ENCODE results near the gene ATP11B.

Gene ATP11B

GRCh38 chr3:182785142-182785541, 8.2 kb upstream of the ATP11B start:
- no peak overlapping the region for H3K27ac ChIP-seq (ENCODE audit: low read depth, low read length)
- no peak for TF ChIP-seq CTCF (IDR thresholded peaks at IDR 0.05; ENCODE audit: low read depth, low read length, poor library complexity, severe bottlenecking)
- no peak for TF ChIP-seq EZH2phosphoT487 (IDR thresholded peaks at IDR 0.05; ENCODE audit: borderline replicate concordance, low read length)
- H3K36me3 ChIP-seq (ENCODE audit: control insufficient read depth, low read length), result no peaks in the 10 kb centered on the region
- no peaks in the 10 kb centered on the region for H4K20me1 ChIP-seq (ENCODE audit: control insufficient read depth, insufficient read depth, low read depth, low read length)
- no peak overlapping the region for H3K4me3 ChIP-seq (ENCODE audit: low read length)
- peaks cover 5% of the 10 kb centered on the region; the same call in 1 of the 2 replicates for H3K27me3 ChIP-seq (ENCODE audit: control insufficient read depth, low read length)
- no peaks in the 10 kb centered on the region for H3K9me2 ChIP-seq (replicated peaks; ENCODE audit: control insufficient read depth, low read length)
- peaks cover 26% of the 10 kb centered on the region for H3K4me1 ChIP-seq (ENCODE audit: control insufficient read depth, low read length)
- H3K9me3 ChIP-seq (ENCODE audit: control insufficient read depth, insufficient read depth, low read length), result no peaks in the 10 kb centered on the region
- H3F3A ChIP-seq (ENCODE audit: control insufficient read depth, insufficient read depth), result peaks cover 12% of the 10 kb centered on the region
- H3K79me2 ChIP-seq (ENCODE audit: control insufficient read depth, low read length), result no peaks in the 10 kb centered on the region
- H3K4me2 ChIP-seq (ENCODE audit: low read length), result no peak overlapping the region

- H3F3A ChIP-seq (ENCODE audit: control insufficient read depth, insufficient read depth), result peaks cover 12% of the 10 kb centered on the region
- no peak overlapping the region for H3K4me2 ChIP-seq (ENCODE audit: low read length)
- peaks cover 28% of the 10 kb centered on the region for H3K4me1 ChIP-seq (ENCODE audit: control insufficient read depth, low read length)
- H4K20me1 ChIP-seq (ENCODE audit: control insufficient read depth, insufficient read depth, low read depth, low read length), result no peaks in the 10 kb centered on the region
- no peaks in the 10 kb centered on the region for H3K9me3 ChIP-seq (ENCODE audit: control insufficient read depth, insufficient read depth, low read length)
- H3K36me3 ChIP-seq (ENCODE audit: control insufficient read depth, low read length), result no peaks in the 10 kb centered on the region
- no peaks in the 10 kb centered on the region for H3K9me2 ChIP-seq (replicated peaks; ENCODE audit: control insufficient read depth, low read length)
- H3K27me3 ChIP-seq (ENCODE audit: control insufficient read depth, low read length), result peaks cover 5% of the 10 kb centered on the region; the same call in 1 of the 2 replicates
- TF ChIP-seq CTCF (IDR thresholded peaks at IDR 0.05; ENCODE audit: low read depth, low read length, poor library complexity, severe bottlenecking), result no peak
- no peak for TF ChIP-seq EZH2phosphoT487 (IDR thresholded peaks at IDR 0.05; ENCODE audit: borderline replicate concordance, low read length)
- no peak overlapping the region for H3K27ac ChIP-seq (ENCODE audit: low read depth, low read length)
- no peak overlapping the region for H3K4me3 ChIP-seq (ENCODE audit: low read length)
- H3K79me2 ChIP-seq (ENCODE audit: control insufficient read depth, low read length), result no peaks in the 10 kb centered on the region
Observed at GRCh38 chr3:182785756-182786155, 7.5 kb upstream of the ATP11B start.

GRCh38 chr3:182786564-182787196, 6.6 kb upstream of the ATP11B start:
- H3K4me1 ChIP-seq (ENCODE audit: control insufficient read depth, low read length), result peaks cover 28% of the 10 kb centered on the region
- no peaks in the 10 kb centered on the region for H3K36me3 ChIP-seq (ENCODE audit: control insufficient read depth, low read length)
- TF ChIP-seq EZH2phosphoT487 (IDR thresholded peaks at IDR 0.05; ENCODE audit: borderline replicate concordance, low read length) (no peak), CTCF (IDR thresholded peaks at IDR 0.05; ENCODE audit: low read depth, low read length, poor library complexity, severe bottlenecking) (no peak)
- H3K4me2 ChIP-seq (ENCODE audit: low read length), result no peak overlapping the region
- peaks cover 12% of the 10 kb centered on the region for H3F3A ChIP-seq (ENCODE audit: control insufficient read depth, insufficient read depth)
- H3K27me3 ChIP-seq (ENCODE audit: control insufficient read depth, low read length), result peaks cover 5% of the 10 kb centered on the region; the same call in 1 of the 2 replicates
- no peaks in the 10 kb centered on the region for H3K79me2 ChIP-seq (ENCODE audit: control insufficient read depth, low read length)
- no peak overlapping the region for H3K4me3 ChIP-seq (ENCODE audit: low read length)
- no peak overlapping the region for H3K27ac ChIP-seq (ENCODE audit: low read depth, low read length)
- H3K9me3 ChIP-seq (ENCODE audit: control insufficient read depth, insufficient read depth, low read length), result no peaks in the 10 kb centered on the region
- H3K9me2 ChIP-seq (replicated peaks; ENCODE audit: control insufficient read depth, low read length), result no peaks in the 10 kb centered on the region
- no peaks in the 10 kb centered on the region for H4K20me1 ChIP-seq (ENCODE audit: control insufficient read depth, insufficient read depth, low read depth, low read length)
